ENCODE measurements around the gene GNAQ.
A peak's percentile ranks its signal among the peaks of the same experiment; 100 is the strongest.

GNAQ gene

DNA sequence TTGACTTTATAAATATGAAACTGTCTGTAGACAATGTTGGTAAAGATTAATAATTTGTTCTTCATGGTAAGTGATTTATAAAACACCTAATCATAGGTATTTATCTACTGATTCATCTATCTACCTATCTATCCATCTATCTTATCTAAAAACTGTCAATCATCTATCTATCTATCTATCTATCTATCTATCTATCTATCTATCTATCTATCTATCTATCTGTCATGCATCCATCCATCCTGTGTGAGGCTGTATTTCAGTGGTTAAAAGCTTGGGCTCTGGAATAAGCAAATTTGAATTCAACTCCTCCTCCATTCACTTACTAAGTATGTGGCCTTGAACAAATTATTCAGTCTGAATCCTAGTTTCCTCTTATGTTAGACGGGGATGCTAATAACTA lies 221.6 kb downstream of the GNAQ start:
- no peak overlapping the region for H3K4me3 ChIP-seq (replicated peaks in 1 of 2; ENCODE audit: low read depth in 2 of 2, low read length in 2 of 2)
- TF ChIP-seq, protein P1, sequence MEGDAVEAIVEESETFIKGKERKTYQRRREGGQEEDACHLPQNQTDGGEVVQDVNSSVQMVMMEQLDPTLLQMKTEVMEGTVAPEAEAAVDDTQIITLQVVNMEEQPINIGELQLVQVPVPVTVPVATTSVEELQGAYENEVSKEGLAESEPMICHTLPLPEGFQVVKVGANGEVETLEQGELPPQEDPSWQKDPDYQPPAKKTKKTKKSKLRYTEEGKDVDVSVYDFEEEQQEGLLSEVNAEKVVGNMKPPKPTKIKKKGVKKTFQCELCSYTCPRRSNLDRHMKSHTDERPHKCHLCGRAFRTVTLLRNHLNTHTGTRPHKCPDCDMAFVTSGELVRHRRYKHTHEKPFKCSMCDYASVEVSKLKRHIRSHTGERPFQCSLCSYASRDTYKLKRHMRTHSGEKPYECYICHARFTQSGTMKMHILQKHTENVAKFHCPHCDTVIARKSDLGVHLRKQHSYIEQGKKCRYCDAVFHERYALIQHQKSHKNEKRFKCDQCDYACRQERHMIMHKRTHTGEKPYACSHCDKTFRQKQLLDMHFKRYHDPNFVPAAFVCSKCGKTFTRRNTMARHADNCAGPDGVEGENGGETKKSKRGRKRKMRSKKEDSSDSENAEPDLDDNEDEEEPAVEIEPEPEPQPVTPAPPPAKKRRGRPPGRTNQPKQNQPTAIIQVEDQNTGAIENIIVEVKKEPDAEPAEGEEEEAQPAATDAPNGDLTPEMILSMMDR (IDR thresholded peaks at IDR 0.05; ENCODE audit: low read depth, low read length) = no peak
- DNase-seq (ENCODE audit: low read depth in 2 of 2) = no peak

DNA sequence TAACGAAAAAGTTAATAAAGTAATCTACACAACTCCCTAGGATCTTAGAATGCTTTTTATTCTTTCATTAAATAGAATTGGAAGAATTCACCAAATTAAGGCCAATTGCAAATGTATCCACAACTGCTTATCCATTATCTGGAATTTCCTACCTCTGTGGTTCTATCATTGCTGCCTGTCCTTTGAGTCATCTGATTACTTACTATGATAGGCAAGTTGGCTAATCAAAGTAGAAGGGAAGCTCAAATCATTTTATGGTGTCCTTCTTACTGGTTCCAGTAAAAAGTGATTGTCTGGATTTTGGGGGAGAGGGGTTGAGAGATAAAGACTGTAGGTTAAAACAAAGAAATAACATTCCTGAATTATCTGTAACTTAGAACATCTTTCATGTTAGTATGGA lies 222.1 kb downstream of the GNAQ start:
- H3K4me3 ChIP-seq (replicated peaks in 1 of 2; ENCODE audit: low read depth in 2 of 2, low read length in 2 of 2) = no peak overlapping the region
- TF ChIP-seq, protein P1 (IDR thresholded peaks at IDR 0.05; ENCODE audit: low read depth, low read length) = no peak
- no peak for DNase-seq (ENCODE audit: low read depth in 2 of 2)

DNA sequence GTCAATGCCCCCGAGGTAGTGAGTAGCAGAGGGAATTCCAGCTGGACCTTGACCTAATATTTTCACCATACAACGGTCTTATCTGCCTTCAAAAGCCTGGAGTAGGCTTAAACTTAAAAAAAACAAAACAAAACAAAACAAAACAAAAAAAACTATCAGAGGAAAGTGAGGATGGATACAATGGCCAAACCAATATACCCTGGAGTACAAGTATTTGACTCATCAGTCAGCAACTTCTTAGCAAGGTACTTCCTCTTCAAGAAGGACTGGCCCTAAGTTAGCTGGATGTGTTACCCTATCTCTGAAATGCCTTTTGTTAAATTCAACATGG lies 222.9 kb downstream of the GNAQ start:
- peak in 1 of 2 donors; percentile 53 for DNase-seq (ENCODE audit: low read depth in 2 of 2)
- H3K4me3 ChIP-seq (replicated peaks in 1 of 2; ENCODE audit: low read depth in 2 of 2, low read length in 2 of 2) = no peak overlapping the region
- TF ChIP-seq, protein P1 (IDR thresholded peaks at IDR 0.05; ENCODE audit: low read depth, low read length) = no peak

DNA sequence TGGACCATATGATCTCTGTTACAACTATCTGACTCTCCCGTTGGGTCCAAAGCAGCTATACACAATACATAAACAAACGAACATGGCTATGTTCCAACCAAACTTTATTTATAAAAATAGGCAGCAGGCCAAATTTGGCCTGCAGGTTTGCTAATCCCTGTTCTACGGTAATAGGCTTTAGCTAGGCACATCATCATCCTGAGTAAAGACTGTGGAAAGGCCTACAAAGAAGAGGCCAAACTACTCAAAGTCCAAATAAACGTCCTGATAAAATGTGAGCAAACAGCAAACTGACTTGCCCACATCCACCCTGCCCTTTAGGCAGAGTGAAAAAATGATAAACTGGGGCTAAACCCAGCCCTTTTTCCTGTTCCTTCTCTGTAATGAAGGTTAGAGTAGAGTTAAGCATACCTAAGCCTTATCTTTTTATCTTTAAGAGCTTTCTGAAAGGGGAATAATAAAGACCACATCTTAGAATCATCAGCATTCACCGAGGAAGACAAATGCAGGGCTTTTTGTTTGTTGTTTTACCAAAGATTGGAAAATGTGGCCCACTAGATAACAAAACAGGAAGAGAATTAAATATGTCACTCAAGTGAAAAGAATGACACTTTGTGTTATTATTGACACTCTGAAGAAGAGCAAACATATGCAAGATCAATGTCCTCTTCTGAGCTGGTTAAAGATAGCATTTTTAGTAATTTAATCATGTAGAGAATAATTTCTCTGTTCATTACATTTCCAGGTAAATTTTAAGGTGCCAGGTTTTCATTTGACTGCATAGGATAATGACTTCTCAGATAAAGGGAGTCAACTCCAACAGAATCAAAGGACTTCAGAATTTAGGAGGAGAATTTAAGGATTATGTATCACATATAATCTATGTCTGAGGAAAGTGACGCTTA lies 223.5 kb downstream of the GNAQ start:
- DNase-seq (ENCODE audit: low read depth in 2 of 2) = peak; percentile 37 to 48
- no peak overlapping the region for H3K4me3 ChIP-seq (replicated peaks in 1 of 2; ENCODE audit: low read depth in 2 of 2, low read length in 2 of 2)
- TF ChIP-seq, protein P1 (IDR thresholded peaks at IDR 0.05; ENCODE audit: low read depth, low read length) = no peak

DNA sequence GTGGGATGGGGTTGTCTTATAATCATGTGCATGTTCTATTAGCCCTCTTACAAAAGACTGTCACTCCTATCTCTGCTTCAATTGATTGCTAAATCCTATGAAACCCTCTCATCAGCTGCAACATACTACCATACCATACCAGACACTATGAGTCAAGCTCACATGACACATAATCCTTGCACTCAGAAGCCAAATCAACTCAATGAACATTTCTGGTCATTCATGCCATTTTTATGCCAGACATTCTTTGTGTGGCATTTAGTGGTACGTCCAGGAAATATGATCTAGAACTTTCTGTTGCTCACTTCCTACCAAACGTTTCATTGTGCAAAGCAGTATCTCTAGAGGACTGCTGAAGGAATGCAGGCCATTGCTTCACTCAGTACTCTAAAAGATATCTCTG lies 224.3 kb downstream of the GNAQ start:
- DNase-seq (ENCODE audit: low read depth in 2 of 2) = peak; percentile 97 to 99
- TF ChIP-seq, protein P1 (IDR thresholded peaks at IDR 0.05; ENCODE audit: low read depth, low read length) = no peak
- H3K4me3 ChIP-seq (replicated peaks in 1 of 2; ENCODE audit: low read depth in 2 of 2, low read length in 2 of 2) = no peak overlapping the region

DNA sequence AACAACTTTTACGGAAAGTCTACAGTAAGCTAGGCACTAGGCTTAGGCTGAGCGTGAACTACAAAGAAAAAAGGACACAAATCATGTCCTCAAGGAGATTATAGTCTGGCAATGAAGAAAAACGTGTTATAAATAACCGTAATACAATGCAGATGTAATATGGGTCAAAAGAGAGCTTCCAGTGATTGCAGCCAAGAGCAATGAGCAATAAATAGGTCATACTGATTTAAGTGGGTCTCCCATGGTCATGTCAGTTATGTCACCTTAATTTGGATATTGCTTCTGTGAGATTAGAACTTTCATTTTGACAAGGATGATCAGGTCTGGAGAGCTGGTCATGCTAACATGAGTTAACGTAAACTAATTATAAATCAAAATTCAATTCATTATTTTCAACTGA lies 224.9 kb downstream of the GNAQ start:
- TF ChIP-seq, protein P1 (IDR thresholded peaks at IDR 0.05; ENCODE audit: low read depth, low read length) = no peak
- H3K4me3 ChIP-seq (replicated peaks in 1 of 2; ENCODE audit: low read depth in 2 of 2, low read length in 2 of 2) = no peak overlapping the region
- DNase-seq (ENCODE audit: low read depth in 2 of 2) = no peak
